Activated CD8-positive, alpha-beta memory T cell treated with anti-CD3 and anti-CD28 coated beads for 4 hours (primary cell): ENCODE data around the gene LRIT2.
"Not testable (repeated sequence)": the region's sequence is repeated elsewhere in the genome, so short reads cannot be mapped to it uniquely, and the experiment has no call there.

Source experiments
- DNase-seq, 2 donors: peaks; one replicate each; pipeline ENCODE4 v3.0.0-alpha.2; 2020; ENCODE audit warnings: low read depth in 2 of 2

The LRIT2 gene

GRCh38 chr10:84184517-84184916 lies 40.8 kb downstream of the LRIT2 start:
- no peak for DNase-seq

DNA sequence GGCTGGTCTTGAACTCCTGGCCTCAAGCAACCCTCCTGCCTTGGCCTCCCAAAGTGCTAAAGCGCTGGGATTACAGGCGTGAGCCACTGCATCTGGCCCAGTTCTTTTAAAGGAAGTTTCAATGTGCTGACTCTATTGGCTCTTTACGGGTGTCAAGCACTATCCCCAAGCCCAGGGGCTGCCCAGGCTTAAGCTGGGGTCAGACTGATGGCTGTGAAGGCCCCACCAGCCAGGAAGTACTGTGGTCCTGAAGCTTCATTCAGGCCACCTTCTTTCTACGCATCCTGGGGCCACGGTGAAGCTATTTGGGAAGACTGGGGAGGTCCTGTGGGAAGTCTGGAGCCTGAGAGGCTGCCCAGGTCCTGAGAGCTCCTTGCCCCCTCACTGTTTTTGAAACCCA lies 43.7 kb downstream of the LRIT2 start:
- no peak for DNase-seq

DNA sequence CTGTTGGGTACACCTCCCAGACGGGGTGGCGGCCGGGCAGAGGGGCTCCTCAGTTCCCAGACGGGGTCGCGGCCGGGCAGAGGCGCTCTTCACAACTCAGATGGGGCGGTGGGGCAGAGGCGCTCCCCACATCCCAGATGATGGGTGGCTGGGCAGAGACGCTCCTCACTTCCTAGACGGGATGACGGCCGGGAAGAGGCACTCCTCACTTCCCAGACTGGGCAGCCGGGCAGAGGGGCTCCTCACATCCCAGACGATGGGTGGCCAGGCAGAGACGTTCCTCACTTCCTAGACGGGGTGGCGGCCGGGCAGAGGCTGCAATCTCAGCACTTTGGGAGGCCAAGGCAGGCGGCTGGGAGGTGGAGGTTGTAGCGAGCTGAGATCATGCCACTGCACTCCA lies 45.0 kb downstream of the LRIT2 start:
- not testable (repeated sequence) for DNase-seq

DNA sequence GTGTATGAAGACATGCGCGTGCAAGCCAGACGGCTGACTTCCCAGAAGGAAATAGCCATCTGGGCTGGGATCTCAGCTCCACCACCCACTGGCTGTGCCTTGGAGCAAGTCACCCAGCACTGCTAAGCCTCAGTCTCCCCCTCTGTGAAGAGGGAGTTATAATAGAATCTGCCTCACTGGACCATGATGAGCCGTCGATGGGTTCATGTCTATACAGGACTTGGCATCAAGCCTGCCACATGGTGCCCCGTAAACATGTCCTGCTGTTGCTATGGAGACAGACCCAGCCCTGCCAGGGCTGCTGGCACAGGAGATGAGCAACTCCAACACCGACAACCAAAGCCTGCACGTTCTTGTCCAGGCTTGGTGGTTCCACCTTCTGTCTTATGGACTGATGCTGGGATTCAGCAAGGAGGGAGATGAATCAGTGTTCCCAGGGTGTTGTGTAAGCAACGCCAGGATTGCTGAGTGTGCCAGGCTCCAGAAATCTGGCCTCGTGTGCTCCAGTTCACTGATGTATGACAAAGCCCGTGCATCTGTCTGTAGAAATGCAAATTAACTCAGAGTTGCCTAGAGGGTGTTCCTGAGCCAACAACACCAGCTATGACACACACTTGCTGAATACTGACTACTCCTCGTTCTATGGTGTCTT lies 46.2 kb downstream of the LRIT2 start:
- no peak for DNase-seq

GRCh38 chr10:84178160-84178609 lies 47.2 kb downstream of the LRIT2 start:
- no peak for DNase-seq

DNA sequence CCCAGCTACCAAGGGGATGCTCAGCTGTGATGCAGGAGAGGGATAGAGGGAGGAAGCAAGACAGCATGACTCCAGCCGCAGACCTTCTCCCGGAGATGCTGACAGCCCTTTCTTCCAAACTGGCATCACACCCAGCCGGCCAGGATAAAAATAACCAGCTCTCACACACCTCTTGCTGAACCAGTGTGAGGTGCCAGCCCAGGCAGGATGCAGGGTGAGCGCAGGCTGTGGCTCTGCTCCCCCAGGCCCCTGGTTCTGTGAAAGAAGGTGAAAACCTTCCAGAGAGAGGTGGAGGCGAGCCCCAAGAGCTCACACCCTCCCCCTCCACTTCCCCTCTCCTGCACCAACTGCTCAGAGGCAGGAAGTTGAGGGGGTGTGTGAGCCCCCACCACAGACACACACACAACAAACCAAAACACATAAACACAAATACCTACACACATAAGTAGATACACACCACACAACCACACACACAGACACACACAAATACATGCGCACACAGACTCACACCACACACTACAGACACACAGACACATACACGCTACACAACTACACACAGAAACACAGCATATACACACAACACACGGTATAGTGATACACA lies 47.7 kb downstream of the LRIT2 start:
- peak; percentile 7 to 24 for DNase-seq

DNA sequence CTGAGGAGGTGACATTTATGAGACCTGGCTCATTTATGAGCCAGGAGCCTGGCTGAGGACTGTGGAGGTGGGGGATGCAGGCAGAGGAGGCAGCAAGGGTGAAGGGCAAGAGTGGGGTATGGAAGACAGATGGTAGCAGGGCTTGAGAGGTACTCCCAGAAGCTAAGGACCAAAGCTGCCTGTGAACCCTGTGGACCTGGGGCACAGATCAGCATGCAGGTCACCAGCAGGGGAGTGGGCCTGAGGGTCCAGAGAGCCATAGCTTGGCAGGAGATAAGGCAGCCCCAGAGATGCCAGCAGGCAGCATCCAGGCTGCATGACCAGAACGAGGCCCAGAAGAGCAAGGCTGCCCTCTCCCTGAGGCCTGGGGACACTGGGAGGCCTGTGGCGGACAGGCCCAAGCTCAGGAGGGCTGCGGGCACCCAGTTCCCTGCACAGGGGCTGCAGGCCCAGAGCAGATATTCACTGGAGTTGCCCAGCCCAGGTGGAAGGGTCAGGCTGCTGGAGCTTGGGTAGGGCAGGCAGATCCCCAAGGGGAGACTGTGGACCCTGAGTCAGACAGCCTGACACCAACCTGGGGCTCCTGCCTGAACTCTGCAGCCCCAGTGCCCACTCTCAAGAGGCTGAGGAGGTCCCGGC lies 48.4 kb downstream of the LRIT2 start:
- no peak for DNase-seq

DNA sequence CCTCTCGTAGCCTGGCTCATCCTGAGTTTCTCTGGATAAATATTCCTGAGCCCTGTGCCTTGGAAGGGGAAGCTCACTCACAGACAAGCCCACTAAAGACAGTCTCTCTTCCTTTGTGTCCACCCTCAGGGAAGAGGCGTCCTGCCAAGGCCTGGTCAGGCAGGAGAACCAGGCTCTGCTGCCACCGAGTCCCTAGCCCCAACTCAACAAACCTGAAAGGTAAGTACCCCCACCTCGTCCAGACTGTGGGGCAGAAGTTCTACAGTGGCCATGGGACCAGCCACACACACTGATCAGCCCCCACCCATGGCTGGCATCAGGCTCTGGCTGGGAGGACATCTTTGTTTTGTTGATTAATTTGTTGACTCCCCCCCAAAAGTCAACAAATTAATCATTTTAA lies 49.0 kb downstream of the LRIT2 start:
- no peak for DNase-seq

DNA sequence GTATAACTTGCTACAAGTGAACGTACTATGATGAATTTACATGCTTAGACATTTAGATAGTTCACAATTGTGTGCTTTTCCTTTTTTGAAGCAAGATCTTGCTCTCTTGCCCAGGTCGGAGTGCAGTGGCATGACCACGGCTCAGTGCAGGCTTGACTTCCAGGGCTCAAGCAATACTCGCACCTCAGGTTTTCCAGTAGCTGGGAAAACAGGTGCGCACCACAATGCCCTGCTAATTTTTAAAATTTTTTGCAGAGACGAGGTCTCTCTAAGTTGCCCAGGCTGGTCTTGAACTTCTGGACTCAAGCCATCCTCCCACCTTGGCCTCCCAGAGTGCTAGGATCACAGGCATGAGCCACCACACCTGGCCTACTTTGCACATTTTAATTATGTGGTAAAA lies 49.9 kb downstream of the LRIT2 start:
- no peak for DNase-seq

- DNase-seq, result no peak
Measured at GRCh38 chr10:84173501-84173929, 51.8 kb downstream of the LRIT2 start, which contains the start of gene GPR15LG. TSS of gene GPR15LG (plus strand) at chr10:84173801. CDS start at chr10:84173852, 51 bp downstream.

- DNase-seq, result no peak
Measured at GRCh38 chr10:84172467-84173356, 52.6 kb downstream of the LRIT2 start.

DNA sequence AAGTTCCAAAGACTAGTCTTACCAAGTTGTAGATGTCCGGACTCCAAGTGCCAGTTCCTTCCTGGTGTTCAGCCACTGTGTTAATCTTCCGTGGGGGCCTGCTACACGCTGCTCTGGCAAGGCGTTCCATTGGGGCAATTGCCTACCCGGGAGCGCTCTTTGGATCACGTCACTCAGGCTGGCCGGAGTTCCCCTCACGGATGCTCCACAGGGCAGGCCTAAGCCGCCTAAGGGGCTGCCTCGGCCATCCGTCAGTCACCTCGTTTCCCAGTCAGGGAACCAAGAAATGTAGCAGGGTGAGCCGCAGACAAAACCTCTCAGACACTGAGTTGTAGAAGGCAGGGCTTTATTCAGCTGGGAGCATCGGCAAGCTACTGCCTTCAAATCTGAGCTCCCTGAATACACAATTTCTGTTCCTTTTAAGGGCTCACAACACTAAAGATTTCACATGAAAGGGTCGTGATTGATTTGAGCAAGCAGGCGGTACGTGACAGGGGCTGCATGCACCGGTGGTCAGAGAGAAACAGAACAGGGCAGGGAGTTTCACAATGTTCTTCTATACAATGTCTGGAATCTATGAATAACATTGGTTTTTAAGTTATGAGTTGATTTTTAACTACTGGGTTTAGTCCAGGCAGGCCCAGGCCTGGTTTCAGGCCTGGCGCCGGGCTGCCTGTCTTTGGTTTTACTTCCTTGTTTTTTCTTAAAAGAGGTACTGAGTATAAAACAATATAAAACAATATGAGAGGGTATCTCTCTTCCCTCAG lies 53.5 kb downstream of the LRIT2 start:
- DNase-seq, result not testable (repeated sequence)

GRCh38 chr10:84171237-84171636 lies 54.1 kb downstream of the LRIT2 start:
- not testable (repeated sequence) for DNase-seq
